ENCODE results near the gene SIRT3.
"Not testable (repeated sequence)": the region's sequence is repeated elsewhere in the genome, so short reads cannot be mapped to it uniquely, and the experiment has no call there.

SIRT3 gene

DNA sequence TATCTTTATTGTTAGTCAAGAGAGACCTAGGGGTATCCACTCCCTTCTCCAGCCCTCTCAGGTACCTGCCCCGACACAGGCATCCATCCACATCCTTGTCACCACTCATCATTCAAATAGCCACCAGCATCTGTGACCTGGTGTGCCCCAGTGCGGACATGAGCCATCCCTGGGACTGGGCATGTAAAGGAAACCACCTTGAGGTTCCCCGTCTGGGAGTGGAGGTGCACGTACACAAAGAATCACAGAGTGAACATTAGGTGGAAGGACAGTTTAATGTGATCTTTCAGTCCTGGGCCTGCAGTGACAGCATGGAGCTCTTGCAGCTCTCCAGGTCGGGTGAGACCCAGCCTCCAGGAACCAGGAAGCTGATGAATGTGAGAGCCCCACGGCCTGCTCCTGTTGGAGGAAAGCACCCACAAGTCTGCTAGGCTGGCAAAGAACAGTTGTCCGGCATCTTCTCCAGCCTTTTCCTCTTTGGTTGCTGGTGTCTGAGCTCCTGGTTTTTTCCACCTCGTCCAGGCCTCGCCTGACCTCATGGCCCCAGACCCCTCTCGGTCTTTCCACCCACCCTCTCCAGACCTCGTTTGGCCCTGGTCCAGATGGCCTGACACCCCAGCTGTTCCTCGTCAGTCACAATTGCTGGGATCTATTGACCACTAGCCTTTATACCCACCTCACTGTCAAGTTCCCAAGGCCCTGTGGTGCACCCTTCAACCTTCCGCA lies 17.2 kb upstream of the SIRT3 start:
- no peaks in the 10 kb centered on the region for H3K9me3 ChIP-seq (ENCODE audit: control insufficient read depth in 1 of 2, low read length in 2 of 2)
- H3K36me3 ChIP-seq (ENCODE audit: control insufficient read depth in 1 of 2, insufficient read depth in 2 of 2, low read length in 2 of 2), result peaks cover 35 to 50% of the 10 kb centered on the region in 2 donors
- H3K27me3 ChIP-seq (ENCODE audit: low read depth, low read length), result no peaks in the 10 kb centered on the region
- no peak overlapping the region for H3K4me3 ChIP-seq (ENCODE audit: low read depth in 1 of 2, low read length in 2 of 2)
- H3K4me1 ChIP-seq (ENCODE audit: control insufficient read depth in 1 of 2, insufficient read depth in 2 of 2, low read length in 2 of 2), result no peaks in the 10 kb centered on the region
- no peak overlapping the region for H3K27ac ChIP-seq (ENCODE audit: low read length)

DNA sequence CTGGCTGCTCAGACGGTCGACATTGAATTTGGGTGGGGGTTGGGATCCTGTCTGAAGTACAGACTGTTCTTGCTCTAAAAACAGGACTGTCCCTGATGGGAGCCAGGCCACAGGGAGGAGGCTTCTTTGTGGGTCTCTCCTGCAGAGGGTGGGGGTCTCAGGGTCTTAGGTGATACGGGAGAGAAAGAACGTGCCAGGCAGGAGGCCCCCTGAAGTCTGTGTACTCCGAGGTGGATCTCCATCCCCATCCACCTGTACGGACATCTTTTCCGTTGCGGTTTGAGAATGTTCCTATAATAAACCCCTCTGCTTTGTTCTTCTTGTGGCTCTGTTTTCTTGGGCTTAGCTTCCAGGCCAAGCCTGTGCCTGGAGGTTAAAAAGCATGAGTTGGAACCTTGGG lies 16.5 kb upstream of the SIRT3 start:
- no peaks in the 10 kb centered on the region for H3K27me3 ChIP-seq (ENCODE audit: low read depth, low read length)
- no peaks in the 10 kb centered on the region for H3K4me1 ChIP-seq (ENCODE audit: control insufficient read depth in 1 of 2, insufficient read depth in 2 of 2, low read length in 2 of 2)
- peaks cover 41 to 57% of the 10 kb centered on the region in 2 donors for H3K36me3 ChIP-seq (ENCODE audit: control insufficient read depth in 1 of 2, insufficient read depth in 2 of 2, low read length in 2 of 2)
- H3K4me3 ChIP-seq (ENCODE audit: low read depth in 1 of 2, low read length in 2 of 2), result no peak overlapping the region
- no peak overlapping the region for H3K27ac ChIP-seq (ENCODE audit: low read length)
- no peaks in the 10 kb centered on the region for H3K9me3 ChIP-seq (ENCODE audit: control insufficient read depth in 1 of 2, low read length in 2 of 2)

DNA sequence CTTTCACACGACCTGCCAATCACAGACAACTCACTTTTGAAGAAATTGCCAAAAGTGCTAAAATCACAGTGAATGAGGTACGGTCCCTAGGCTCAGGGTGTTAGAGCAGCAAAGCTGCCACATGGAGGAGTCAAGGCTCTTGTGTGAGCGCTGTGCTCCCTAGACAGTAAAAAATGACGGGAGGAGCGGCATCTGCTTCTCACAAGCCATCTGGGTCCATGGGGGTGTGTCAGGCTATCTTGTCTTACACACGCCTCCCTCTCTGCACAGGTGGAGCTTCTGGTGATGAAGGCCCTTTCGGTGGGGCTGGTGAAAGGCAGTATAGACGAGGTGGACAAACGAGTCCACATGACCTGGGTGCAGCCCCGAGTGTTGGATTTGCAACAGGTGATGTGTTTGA lies 15.4 kb upstream of the SIRT3 start:
- H3K4me3 ChIP-seq (ENCODE audit: low read depth in 1 of 2, low read length in 2 of 2), result no peak overlapping the region
- H3K9me3 ChIP-seq (ENCODE audit: control insufficient read depth in 1 of 2, low read length in 2 of 2), result no peaks in the 10 kb centered on the region
- H3K27ac ChIP-seq (ENCODE audit: low read length), result no peak overlapping the region
- H3K27me3 ChIP-seq (ENCODE audit: low read depth, low read length), result no peaks in the 10 kb centered on the region
- no peaks in the 10 kb centered on the region for H3K4me1 ChIP-seq (ENCODE audit: control insufficient read depth in 1 of 2, insufficient read depth in 2 of 2, low read length in 2 of 2)
- H3K36me3 ChIP-seq (ENCODE audit: control insufficient read depth in 1 of 2, insufficient read depth in 2 of 2, low read length in 2 of 2), result peaks cover 50 to 67% of the 10 kb centered on the region in 2 donors

DNA sequence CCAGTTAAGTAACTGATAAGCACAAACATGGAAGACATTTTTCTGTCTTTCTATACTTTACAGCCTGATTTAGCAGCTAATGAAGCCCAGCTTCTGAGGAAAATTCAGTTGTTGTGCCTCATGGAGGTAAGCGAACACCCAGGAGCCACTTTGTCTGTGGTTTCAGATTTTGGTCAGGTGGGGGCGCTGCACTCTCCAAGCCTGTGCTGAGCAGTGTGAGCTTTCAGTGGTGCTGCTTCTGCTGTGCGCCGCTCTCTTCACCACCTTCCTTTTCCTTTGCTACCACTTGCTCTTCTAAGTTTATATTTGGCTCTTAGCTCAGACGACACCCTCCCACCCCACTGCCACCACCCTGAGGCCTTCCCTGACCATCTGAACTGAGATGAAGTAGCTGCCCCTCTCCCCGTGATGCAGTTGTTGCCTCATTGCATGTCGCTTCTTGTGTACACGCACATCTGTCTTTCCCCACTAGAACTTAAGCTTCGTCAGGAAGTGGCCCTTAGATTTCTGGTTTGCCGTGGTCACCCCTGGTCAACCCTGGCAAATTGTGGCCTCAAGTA lies 14.7 kb upstream of the SIRT3 start:
- Histone ChIP-seq H3K4me3 (ENCODE audit: low read depth in 1 of 2, low read length in 2 of 2) (no peak overlapping the region), H3K27me3 (ENCODE audit: low read depth, low read length) (no peaks in the 10 kb centered on the region), H3K27ac (ENCODE audit: low read length) (no peak overlapping the region), H3K9me3 (ENCODE audit: control insufficient read depth in 1 of 2, low read length in 2 of 2) (no peaks in the 10 kb centered on the region), H3K36me3 (ENCODE audit: control insufficient read depth in 1 of 2, insufficient read depth in 2 of 2, low read length in 2 of 2) (peaks cover 58 to 74% of the 10 kb centered on the region in 2 donors), H3K4me1 (ENCODE audit: control insufficient read depth in 1 of 2, insufficient read depth in 2 of 2, low read length in 2 of 2) (no peaks in the 10 kb centered on the region)

DNA sequence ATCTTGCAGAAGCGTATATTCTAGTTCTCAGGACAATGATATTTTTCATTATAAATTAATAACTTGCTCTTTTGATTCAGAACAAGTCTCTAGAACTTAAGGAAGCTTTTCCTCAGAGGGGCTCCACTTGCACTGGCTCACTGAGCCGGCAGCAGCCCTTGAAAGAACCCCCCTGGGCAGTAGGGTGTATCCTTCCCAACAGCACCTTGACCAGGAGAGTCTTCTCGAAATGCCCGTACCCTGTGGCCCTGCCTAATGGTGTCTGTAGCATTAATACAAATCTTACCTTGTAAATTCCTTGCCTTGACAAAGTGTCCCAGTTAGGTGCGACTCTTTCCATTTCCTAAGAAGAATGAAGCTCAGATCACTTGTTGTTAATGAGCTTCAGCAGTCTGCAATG lies 14.1 kb upstream of the SIRT3 start:
- H3K36me3 ChIP-seq (ENCODE audit: control insufficient read depth in 1 of 2, insufficient read depth in 2 of 2, low read length in 2 of 2), result peaks cover 61 to 80% of the 10 kb centered on the region in 2 donors
- no peak overlapping the region for H3K4me3 ChIP-seq (ENCODE audit: low read depth in 1 of 2, low read length in 2 of 2)
- H3K4me1 ChIP-seq (ENCODE audit: control insufficient read depth in 1 of 2, insufficient read depth in 2 of 2, low read length in 2 of 2), result no peaks in the 10 kb centered on the region
- no peaks in the 10 kb centered on the region for H3K9me3 ChIP-seq (ENCODE audit: control insufficient read depth in 1 of 2, low read length in 2 of 2)
- H3K27ac ChIP-seq (ENCODE audit: low read length), result no peak overlapping the region
- H3K27me3 ChIP-seq (ENCODE audit: low read depth, low read length), result no peaks in the 10 kb centered on the region

DNA sequence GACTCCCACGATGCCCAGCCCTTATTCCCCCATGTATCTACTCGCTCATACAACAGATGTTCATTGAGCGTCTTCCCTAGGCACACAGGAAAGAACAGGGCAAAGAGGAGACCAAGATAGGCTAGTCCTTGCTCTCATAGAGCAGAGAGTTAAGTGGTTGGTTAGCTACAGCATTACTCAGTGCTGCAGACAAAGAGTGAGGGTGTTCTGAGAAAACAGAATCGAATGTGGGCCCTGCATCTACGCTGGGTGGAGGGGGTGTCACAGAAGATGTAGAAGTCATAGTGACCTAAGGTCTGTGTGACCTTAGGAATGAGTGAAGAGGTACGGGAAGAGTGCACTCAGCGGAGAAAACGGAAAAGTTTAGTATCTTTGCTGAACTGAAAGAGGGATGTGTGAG lies 12.9 kb upstream of the SIRT3 start:
- Histone ChIP-seq H3K27ac (ENCODE audit: low read length) (no peak overlapping the region), H3K4me3 (ENCODE audit: low read depth in 1 of 2, low read length in 2 of 2) (no peak overlapping the region), H3K36me3 (ENCODE audit: control insufficient read depth in 1 of 2, insufficient read depth in 2 of 2, low read length in 2 of 2) (peaks cover 70 to 92% of the 10 kb centered on the region in 2 donors)

DNA sequence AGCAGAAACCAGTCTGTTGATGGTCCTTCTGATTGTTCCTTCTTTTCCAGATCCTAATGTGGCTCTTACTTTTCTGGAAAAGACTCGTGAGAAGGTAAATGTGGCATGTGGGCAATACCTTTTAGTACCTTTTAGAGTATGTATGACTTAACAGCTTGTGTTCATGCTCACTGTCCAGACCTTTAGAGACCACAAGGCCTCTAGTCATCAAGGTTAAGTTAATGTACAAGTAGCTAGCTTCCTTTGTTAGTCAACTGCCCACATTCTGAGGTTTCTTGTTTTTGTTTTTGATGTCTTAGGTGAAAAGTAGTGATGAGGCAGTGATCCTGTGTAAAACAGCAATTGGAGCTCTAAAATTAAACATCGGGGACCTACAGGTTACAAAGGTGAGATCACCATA lies 8.2 kb upstream of the SIRT3 start:
- Histone ChIP-seq H3K4me1 (ENCODE audit: control insufficient read depth in 1 of 2, insufficient read depth in 2 of 2, low read length in 2 of 2) (no peaks in the 10 kb centered on the region), H3K27me3 (ENCODE audit: low read depth, low read length) (no peaks in the 10 kb centered on the region), H3K27ac (ENCODE audit: low read length) (no peak overlapping the region), H3K9me3 (ENCODE audit: control insufficient read depth in 1 of 2, low read length in 2 of 2) (no peaks in the 10 kb centered on the region), H3K36me3 (ENCODE audit: control insufficient read depth in 1 of 2, insufficient read depth in 2 of 2, low read length in 2 of 2) (peaks cover 70 to 71% of the 10 kb centered on the region in 2 donors), H3K4me3 (ENCODE audit: low read depth in 1 of 2, low read length in 2 of 2) (no peak overlapping the region)

More for the DNA sequence above, 12.9 kb upstream of the SIRT3 start:
- no peaks in the 10 kb centered on the region for H3K4me1 ChIP-seq (ENCODE audit: control insufficient read depth in 1 of 2, insufficient read depth in 2 of 2, low read length in 2 of 2)
- no peaks in the 10 kb centered on the region for H3K27me3 ChIP-seq (ENCODE audit: low read depth, low read length)
- H3K9me3 ChIP-seq (ENCODE audit: control insufficient read depth in 1 of 2, low read length in 2 of 2), result no peaks in the 10 kb centered on the region

DNA sequence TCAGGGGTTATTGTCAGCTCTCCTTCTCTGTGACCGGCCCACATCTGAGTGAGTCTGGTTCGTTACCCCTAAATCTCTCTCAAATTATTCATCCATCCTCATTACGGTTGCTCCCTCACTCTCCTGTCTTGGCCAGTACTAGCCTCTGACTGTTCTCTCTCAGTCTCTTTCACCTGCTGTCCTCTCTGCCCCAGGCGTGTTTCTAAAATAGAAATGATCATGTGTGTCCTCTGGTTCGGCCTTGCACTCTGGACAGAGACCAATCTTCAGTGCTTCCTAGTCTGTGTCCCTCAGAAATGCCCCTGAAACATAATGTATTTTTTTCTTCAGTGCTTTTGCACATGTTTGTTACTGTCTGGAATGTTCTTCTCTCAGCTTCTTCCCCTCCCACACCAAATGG lies 5.5 kb upstream of the SIRT3 start:
- Histone ChIP-seq H3K4me3 (ENCODE audit: low read depth in 1 of 2, low read length in 2 of 2) (no peak overlapping the region), H3K4me1 (ENCODE audit: control insufficient read depth in 1 of 2, insufficient read depth in 2 of 2, low read length in 2 of 2) (peaks cover 8 to 12% of the 10 kb centered on the region in 2 donors), H3K9me3 (ENCODE audit: control insufficient read depth in 1 of 2, low read length in 2 of 2) (no peaks in the 10 kb centered on the region), H3K27ac (ENCODE audit: low read length) (no peak overlapping the region), H3K27me3 (ENCODE audit: low read depth, low read length) (no peaks in the 10 kb centered on the region), H3K36me3 (ENCODE audit: control insufficient read depth in 1 of 2, insufficient read depth in 2 of 2, low read length in 2 of 2) (peaks cover 53% of the 10 kb centered on the region in 2 donors)

DNA sequence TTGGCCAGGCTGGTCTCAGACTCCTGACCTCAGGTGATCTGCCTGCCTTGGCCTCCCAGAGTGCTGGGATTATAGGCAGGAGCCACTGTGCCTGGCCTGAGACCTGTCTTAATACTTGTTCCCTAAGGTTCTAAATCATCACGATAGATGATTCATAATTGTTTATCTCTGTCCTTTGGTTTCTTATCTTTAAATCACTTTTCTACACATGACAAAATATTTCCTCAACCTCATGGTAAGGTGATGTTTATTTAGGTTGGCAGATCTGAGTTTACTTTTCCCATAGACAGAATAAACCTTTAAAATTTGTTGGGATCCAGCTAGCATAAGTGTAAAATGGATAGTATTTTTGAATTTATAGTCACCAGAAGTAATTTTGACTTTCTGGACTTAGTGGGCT lies 4.2 kb upstream of the SIRT3 start:
- H3K4me3 ChIP-seq (ENCODE audit: low read depth in 1 of 2, low read length in 2 of 2), result no peak overlapping the region

DNA sequence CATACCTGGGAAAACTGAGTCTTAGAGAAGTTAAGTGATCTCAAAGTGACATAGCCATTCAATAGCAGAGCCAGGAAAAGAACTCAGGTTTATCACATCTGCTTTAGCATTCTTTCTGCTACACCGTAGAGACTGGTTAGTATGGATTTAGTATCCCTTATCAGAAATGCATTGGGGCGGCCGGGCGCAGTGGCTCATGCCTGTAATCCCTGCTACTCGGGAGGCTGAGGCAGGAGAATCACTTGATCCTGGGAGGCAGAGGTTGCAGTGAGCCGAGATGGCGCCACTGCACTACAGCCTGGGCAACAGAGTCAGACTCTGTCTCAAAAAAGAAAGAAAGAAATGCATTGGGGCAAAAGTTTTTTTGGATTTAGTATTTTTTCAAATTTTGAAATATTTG lies 2.2 kb upstream of the SIRT3 start:
- not testable (repeated sequence) for H3K9me3 ChIP-seq (ENCODE audit: control insufficient read depth in 1 of 2, low read length in 2 of 2); H3K27ac ChIP-seq (ENCODE audit: low read length); H3K27me3 ChIP-seq (ENCODE audit: low read depth, low read length)
- Histone ChIP-seq H3K4me1 (ENCODE audit: control insufficient read depth in 1 of 2, insufficient read depth in 2 of 2, low read length in 2 of 2) (peaks cover 8 to 23% of the 10 kb centered on the region in 2 donors), H3K36me3 (ENCODE audit: control insufficient read depth in 1 of 2, insufficient read depth in 2 of 2, low read length in 2 of 2) (peaks cover 23 to 25% of the 10 kb centered on the region in 2 donors), H3K4me3 (ENCODE audit: low read depth in 1 of 2, low read length in 2 of 2) (peak overlapping the region in 1 of 2 donors; percentile 70)

More for the DNA sequence above, 4.2 kb upstream of the SIRT3 start:
- Histone ChIP-seq H3K36me3 (ENCODE audit: control insufficient read depth in 1 of 2, insufficient read depth in 2 of 2, low read length in 2 of 2) (peaks cover 42% of the 10 kb centered on the region in 2 donors), H3K4me1 (ENCODE audit: control insufficient read depth in 1 of 2, insufficient read depth in 2 of 2, low read length in 2 of 2) (peaks cover 8 to 15% of the 10 kb centered on the region in 2 donors), H3K27ac (ENCODE audit: low read length) (no peak overlapping the region), H3K27me3 (ENCODE audit: low read depth, low read length) (no peaks in the 10 kb centered on the region), H3K9me3 (ENCODE audit: control insufficient read depth in 1 of 2, low read length in 2 of 2) (no peaks in the 10 kb centered on the region)

DNA sequence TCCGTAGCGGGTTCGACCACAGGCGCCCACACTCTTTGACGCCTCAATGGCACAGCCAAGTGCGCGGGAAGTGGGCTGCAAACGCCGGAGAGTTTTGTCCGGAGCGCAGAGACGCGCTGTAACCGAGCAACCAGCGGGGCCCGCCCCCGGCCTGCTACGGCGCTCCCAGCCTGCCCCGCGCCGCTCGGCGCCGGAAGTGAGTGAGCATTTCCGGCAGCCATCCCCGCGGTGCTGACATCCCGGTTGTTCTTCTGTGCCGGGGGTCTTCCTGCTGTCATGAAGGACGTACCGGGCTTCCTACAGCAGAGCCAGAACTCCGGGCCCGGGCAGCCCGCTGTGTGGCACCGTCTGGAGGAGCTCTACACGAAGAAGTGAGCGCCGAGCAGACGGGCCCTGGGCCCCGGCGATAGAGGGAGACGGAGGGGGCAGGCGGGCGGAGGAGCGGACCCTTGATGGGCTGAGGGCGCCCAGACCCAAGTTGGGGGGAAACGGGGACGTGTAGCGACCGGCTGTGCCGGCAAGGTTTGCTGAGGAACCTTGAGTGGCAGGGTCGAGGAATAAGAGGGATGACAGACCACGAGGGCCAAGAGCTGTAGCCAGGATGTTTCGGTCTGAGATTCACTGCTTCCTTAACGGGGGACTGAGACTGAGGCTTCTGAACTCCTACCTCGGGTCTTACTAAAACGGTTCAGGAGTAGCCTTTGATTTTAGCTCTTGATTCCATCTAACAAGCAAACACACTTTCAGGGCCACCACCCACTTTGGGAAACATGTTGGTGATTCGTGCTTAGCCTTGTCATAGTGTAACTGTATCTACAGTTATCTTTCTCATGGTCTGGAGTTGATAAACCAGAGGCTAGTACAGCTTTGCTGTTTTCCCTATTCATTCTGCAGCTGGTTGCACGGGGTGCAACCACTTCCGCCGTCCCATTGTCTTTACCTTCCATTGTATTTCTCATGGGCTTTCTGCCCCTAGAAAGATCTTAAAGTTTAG lies 929 bp upstream of the SIRT3 start, which contains the start of gene PSMD13:
Gene PSMD13, plus strand, starts transcription at position 203 of the 994 bp plus-strand sequence. Its CDS starts 74 bp downstream, at position 277.
- Histone ChIP-seq H3K27ac (ENCODE audit: low read length) (peak within 1 kb of the TSS; percentile 97), H3K9me3 (ENCODE audit: control insufficient read depth in 1 of 2, low read length in 2 of 2) (no peaks in the 10 kb centered on the region), H3K4me3 (ENCODE audit: low read depth in 1 of 2, low read length in 2 of 2) (peak within 1 kb of the TSS; percentile 70 to 94), H3K36me3 (ENCODE audit: control insufficient read depth in 1 of 2, insufficient read depth in 2 of 2, low read length in 2 of 2) (peaks cover 18 to 26% of the 10 kb centered on the region in 2 donors), H3K27me3 (ENCODE audit: low read depth, low read length) (no peaks in the 10 kb centered on the region), H3K4me1 (ENCODE audit: control insufficient read depth in 1 of 2, insufficient read depth in 2 of 2, low read length in 2 of 2) (peaks cover 8 to 23% of the 10 kb centered on the region in 2 donors)
